RWPE1 (cell line): Measurements from ENCODE around the gene CRYBA4.

Source experiments
- CTCF ChIA-PET: fragments of 350-600 bp; sonication (Branson Sonifier 250); formaldehyde crosslinking; extraction: SDS; loops from one replicate; lab custom pipeline; 2021; lab: Yijun Ruan, JAX
- POLR2A ChIA-PET: fragments of 400-600 bp; formaldehyde crosslinking; extraction: SDS; loops from one replicate; lab custom pipeline; 2020; ENCODE audit warnings: antibody characterized with exemption; ENCODE audit not compliant: low non-redundant PET; lab: Yijun Ruan, JAX
- DNase-seq: peaks from one replicate; pipeline ENCODE4 v3.0.0; 2012; ENCODE audit warnings: low spot score
- H3K27ac ChIP-seq: fragments of 450-650 bp; 2 replicates; pipeline ENCODE4 v1.5.1; 2017
- TF ChIP-seq, protein P1 (sequence below): fragments of 450-650 bp; conservative IDR thresholded peaks from 2 replicates; pipeline ENCODE4 v1.5.1; 2017; ENCODE audit warnings: low read depth, mild to moderate bottlenecking

Gene CRYBA4

DNA sequence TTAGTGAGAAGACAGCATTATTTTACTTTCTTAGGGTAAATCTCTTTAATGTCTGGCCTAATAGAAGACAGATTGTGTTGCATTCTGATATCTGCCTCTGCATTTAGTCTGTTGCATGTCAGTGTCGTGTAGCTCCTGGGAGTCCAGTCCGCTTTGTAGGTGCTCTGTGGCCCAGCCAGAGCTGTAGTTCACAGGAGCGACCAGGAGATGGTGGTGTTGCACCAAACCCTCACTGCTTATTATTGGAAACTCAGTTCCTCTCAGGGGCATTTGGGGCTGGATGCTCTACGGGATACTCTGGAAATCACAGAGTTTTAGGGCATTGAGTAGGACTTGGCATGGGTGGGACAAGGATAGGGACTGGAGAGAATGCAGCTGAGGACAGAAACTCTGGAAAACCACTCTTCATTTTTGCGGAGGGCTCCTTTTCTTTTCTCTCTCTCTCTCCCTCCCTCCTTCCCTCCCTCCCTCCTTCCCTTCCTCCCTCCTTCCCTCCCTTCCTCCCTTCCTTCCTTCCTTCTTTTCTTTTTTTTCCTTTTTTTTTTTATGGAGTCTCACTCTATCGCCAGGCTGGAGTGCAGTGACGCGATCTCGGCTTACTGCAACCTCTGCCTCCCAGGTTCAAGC is 57.4 kb downstream of the CRYBA4 start:
- TF ChIP-seq, protein P1, sequence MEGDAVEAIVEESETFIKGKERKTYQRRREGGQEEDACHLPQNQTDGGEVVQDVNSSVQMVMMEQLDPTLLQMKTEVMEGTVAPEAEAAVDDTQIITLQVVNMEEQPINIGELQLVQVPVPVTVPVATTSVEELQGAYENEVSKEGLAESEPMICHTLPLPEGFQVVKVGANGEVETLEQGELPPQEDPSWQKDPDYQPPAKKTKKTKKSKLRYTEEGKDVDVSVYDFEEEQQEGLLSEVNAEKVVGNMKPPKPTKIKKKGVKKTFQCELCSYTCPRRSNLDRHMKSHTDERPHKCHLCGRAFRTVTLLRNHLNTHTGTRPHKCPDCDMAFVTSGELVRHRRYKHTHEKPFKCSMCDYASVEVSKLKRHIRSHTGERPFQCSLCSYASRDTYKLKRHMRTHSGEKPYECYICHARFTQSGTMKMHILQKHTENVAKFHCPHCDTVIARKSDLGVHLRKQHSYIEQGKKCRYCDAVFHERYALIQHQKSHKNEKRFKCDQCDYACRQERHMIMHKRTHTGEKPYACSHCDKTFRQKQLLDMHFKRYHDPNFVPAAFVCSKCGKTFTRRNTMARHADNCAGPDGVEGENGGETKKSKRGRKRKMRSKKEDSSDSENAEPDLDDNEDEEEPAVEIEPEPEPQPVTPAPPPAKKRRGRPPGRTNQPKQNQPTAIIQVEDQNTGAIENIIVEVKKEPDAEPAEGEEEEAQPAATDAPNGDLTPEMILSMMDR = peak; percentile 92
- CTCF ChIA-PET = no interaction called here
- no peak overlapping the region for H3K27ac ChIP-seq
- POLR2A ChIA-PET = no interaction called here
- peak; percentile 59 for DNase-seq
